ENCODE measurements around the gene CLDN18.

Gene CLDN18

DNA sequence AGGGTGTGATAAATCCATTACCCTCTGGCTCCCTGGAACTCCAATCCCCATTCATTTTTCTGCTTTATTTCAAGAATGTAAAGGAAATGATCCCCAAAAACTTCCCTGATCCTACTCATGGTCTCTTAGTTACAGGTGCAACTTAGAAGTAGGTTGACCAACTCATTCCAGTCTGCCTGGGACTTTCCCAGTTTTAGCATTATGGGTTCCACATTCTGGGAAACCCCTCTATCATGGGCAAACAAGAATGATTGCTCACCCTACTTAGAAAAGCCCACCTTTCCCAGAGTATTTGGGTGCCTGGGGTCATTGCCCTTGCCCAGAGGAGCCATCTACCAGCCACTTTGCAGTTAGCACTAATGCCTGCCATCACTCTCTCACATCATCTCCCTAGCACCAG, 15.6 kb downstream of the CLDN18 start:
- H3K27me3 ChIP-seq (replicated peaks; ENCODE audit: insufficient read depth, low read length): no peaks in the 10 kb centered on the region
- no peak for TF ChIP-seq EZH2phosphoT487 (IDR thresholded peaks at IDR 0.05; ENCODE audit: low read length)
- no peak for TF ChIP-seq EZH2 (optimal IDR thresholded peaks at IDR 0.05; ENCODE audit: low read depth, low read length)
- TF ChIP-seq, protein P1, sequence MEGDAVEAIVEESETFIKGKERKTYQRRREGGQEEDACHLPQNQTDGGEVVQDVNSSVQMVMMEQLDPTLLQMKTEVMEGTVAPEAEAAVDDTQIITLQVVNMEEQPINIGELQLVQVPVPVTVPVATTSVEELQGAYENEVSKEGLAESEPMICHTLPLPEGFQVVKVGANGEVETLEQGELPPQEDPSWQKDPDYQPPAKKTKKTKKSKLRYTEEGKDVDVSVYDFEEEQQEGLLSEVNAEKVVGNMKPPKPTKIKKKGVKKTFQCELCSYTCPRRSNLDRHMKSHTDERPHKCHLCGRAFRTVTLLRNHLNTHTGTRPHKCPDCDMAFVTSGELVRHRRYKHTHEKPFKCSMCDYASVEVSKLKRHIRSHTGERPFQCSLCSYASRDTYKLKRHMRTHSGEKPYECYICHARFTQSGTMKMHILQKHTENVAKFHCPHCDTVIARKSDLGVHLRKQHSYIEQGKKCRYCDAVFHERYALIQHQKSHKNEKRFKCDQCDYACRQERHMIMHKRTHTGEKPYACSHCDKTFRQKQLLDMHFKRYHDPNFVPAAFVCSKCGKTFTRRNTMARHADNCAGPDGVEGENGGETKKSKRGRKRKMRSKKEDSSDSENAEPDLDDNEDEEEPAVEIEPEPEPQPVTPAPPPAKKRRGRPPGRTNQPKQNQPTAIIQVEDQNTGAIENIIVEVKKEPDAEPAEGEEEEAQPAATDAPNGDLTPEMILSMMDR (IDR thresholded peaks at IDR 0.05; ENCODE audit: low read length): no peak

GRCh38 chr3:138027821-138028220, 17.9 kb downstream of the CLDN18 start:
- Histone ChIP-seq H3F3A (ENCODE audit: insufficient read depth, low read length) (no peaks in the 10 kb centered on the region), H3K9me2 (replicated peaks; ENCODE audit: insufficient read depth, low read length) (no peaks in the 10 kb centered on the region), H3K27ac (ENCODE audit: low read length) (no peak overlapping the region), H3K79me2 (ENCODE audit: low read length) (no peaks in the 10 kb centered on the region), H3K9me3 (replicated peaks; ENCODE audit: insufficient read depth, low read length) (no peaks in the 10 kb centered on the region), H3K27me3 (replicated peaks; ENCODE audit: insufficient read depth, low read length) (no peaks in the 10 kb centered on the region), H3K36me3 (replicated peaks; ENCODE audit: insufficient read depth, low read length) (no peaks in the 10 kb centered on the region), H3K4me3 (ENCODE audit: low read length) (no peak overlapping the region), H3K9ac (ENCODE audit: low read length) (no peak overlapping the region), H4K20me1 (ENCODE audit: insufficient read depth, low read length) (no peaks in the 10 kb centered on the region), H2AFZ (ENCODE audit: low read length) (no peak overlapping the region), H3K4me1 (ENCODE audit: low read length) (no peaks in the 10 kb centered on the region), H3K4me2 (ENCODE audit: low read depth, low read length) (no peak overlapping the region)
- no peak for DNase-seq
- no peak for TF ChIP-seq EZH2 (optimal IDR thresholded peaks at IDR 0.05; ENCODE audit: low read depth, low read length)
- TF ChIP-seq, protein P1 (IDR thresholded peaks at IDR 0.05; ENCODE audit: low read length): no peak
- TF ChIP-seq EZH2phosphoT487 (IDR thresholded peaks at IDR 0.05; ENCODE audit: low read length): no peak

More for the DNA sequence above, 15.6 kb downstream of the CLDN18 start:
- Histone ChIP-seq H3K9ac (ENCODE audit: low read length) (no peak overlapping the region), H3K36me3 (replicated peaks; ENCODE audit: insufficient read depth, low read length) (no peaks in the 10 kb centered on the region), H3K79me2 (ENCODE audit: low read length) (no peaks in the 10 kb centered on the region), H3K4me1 (ENCODE audit: low read length) (no peaks in the 10 kb centered on the region), H3K4me3 (ENCODE audit: low read length) (no peak overlapping the region), H3K9me3 (replicated peaks; ENCODE audit: insufficient read depth, low read length) (no peaks in the 10 kb centered on the region), H4K20me1 (ENCODE audit: insufficient read depth, low read length) (no peaks in the 10 kb centered on the region), H3K4me2 (ENCODE audit: low read depth, low read length) (no peak overlapping the region), H2AFZ (ENCODE audit: low read length) (no peak overlapping the region), H3K27ac (ENCODE audit: low read length) (no peak overlapping the region), H3F3A (ENCODE audit: insufficient read depth, low read length) (no peaks in the 10 kb centered on the region), H3K9me2 (replicated peaks; ENCODE audit: insufficient read depth, low read length) (no peaks in the 10 kb centered on the region)
- DNase-seq: no peak

- H3K79me2 ChIP-seq (ENCODE audit: low read length): no peaks in the 10 kb centered on the region
These were observed 20.8 kb downstream of the CLDN18 start for GRCh38 chr3:138030734-138031280.

More at GRCh38 chr3:138030734-138031280, 20.8 kb downstream of the CLDN18 start:
- Histone ChIP-seq H2AFZ (ENCODE audit: low read length) (no peak overlapping the region), H3K9me2 (replicated peaks; ENCODE audit: insufficient read depth, low read length) (no peaks in the 10 kb centered on the region), H3K4me2 (ENCODE audit: low read depth, low read length) (no peak overlapping the region), H3K4me1 (ENCODE audit: low read length) (no peaks in the 10 kb centered on the region), H3K4me3 (ENCODE audit: low read length) (no peak overlapping the region), H3K36me3 (replicated peaks; ENCODE audit: insufficient read depth, low read length) (no peaks in the 10 kb centered on the region), H3K27me3 (replicated peaks; ENCODE audit: insufficient read depth, low read length) (no peaks in the 10 kb centered on the region), H3K9me3 (replicated peaks; ENCODE audit: insufficient read depth, low read length) (no peaks in the 10 kb centered on the region), H3K27ac (ENCODE audit: low read length) (no peak overlapping the region), H3F3A (ENCODE audit: insufficient read depth, low read length) (no peaks in the 10 kb centered on the region), H3K9ac (ENCODE audit: low read length) (no peak overlapping the region), H4K20me1 (ENCODE audit: insufficient read depth, low read length) (no peaks in the 10 kb centered on the region)
- TF ChIP-seq, protein P1 (IDR thresholded peaks at IDR 0.05; ENCODE audit: low read length): no peak
- TF ChIP-seq EZH2 (optimal IDR thresholded peaks at IDR 0.05; ENCODE audit: low read depth, low read length): no peak
- DNase-seq: no peak

All from MM.1S (cell line).